ENCODE results near the gene ADSL. TPM values are rescaled to one million over a fixed set of nuclear protein-coding genes. Genes with fewer than 3 reads are reported as not detected.

The ADSL gene
- total RNA-seq, 1 donor from 2014 or later = 135 TPM

- H4K20me1 ChIP-seq (ENCODE audit: low read depth) = no peaks in the 10 kb centered on the region
- H3K27me3 Mint-ChIP-seq (ENCODE audit: insufficient read depth, low read depth) = peaks cover 3% of the 10 kb centered on the region
- H3K36me3 Mint-ChIP-seq = peaks cover 17% of the 10 kb centered on the region
- no peak overlapping the region for H3K4me3 Mint-ChIP-seq
- H3K4me1 Mint-ChIP-seq = no peaks in the 10 kb centered on the region
- no peak overlapping the region for H3K9ac ChIP-seq
- no peaks in the 10 kb centered on the region for H3K4me1 ChIP-seq
- H3K79me2 ChIP-seq (ENCODE audit: low read depth) = no peaks in the 10 kb centered on the region
- no peak for TF ChIP-seq CTCF (IDR thresholded peaks at IDR 0.05)
- TF ChIP-seq EZH2 (IDR thresholded peaks at IDR 0.05) = no peak
- TF ChIP-seq EZH2phosphoT487 (IDR thresholded peaks at IDR 0.05) = no peak
- H3K4me2 ChIP-seq = no peak overlapping the region
- no peaks in the 10 kb centered on the region for H3K9me3 Mint-ChIP-seq
- H3K9me3 ChIP-seq (ENCODE audit: low read depth) = no peaks in the 10 kb centered on the region
- H3F3A ChIP-seq (ENCODE audit: low read depth) = peaks cover 5% of the 10 kb centered on the region
- no peak for DNase-seq (ENCODE audit: low spot score)
- no peak overlapping the region for H3K27ac ChIP-seq
- no peaks in the 10 kb centered on the region for H3K27me3 ChIP-seq
- H3K4me3 ChIP-seq = no peak overlapping the region
- H3K36me3 ChIP-seq = no peaks in the 10 kb centered on the region
- H3K27ac Mint-ChIP-seq = no peak overlapping the region
- no peak overlapping the region for H2AFZ ChIP-seq (replicated peaks)
These were observed 67.6 kb downstream of the ADSL start for GRCh38 chr22:40413873-40414272.

GRCh38 chr22:40414311-40414710 lies 68.0 kb downstream of the ADSL start:
- TF ChIP-seq EZH2phosphoT487 (IDR thresholded peaks at IDR 0.05) = no peak
- no peak for TF ChIP-seq EZH2 (IDR thresholded peaks at IDR 0.05)
- no peak for TF ChIP-seq CTCF (IDR thresholded peaks at IDR 0.05)
- H4K20me1 ChIP-seq (ENCODE audit: low read depth) = no peaks in the 10 kb centered on the region
- no peak overlapping the region for H3K27ac ChIP-seq
- no peaks in the 10 kb centered on the region for H3K79me2 ChIP-seq (ENCODE audit: low read depth)
- H3K27me3 ChIP-seq = no peaks in the 10 kb centered on the region
- peaks cover 5% of the 10 kb centered on the region for H3F3A ChIP-seq (ENCODE audit: low read depth)
- no peak overlapping the region for H3K4me3 ChIP-seq
- Mint-ChIP-seq H3K27ac (no peak overlapping the region), H3K4me3 (no peak overlapping the region), H3K9me3 (no peaks in the 10 kb centered on the region), H3K4me1 (no peaks in the 10 kb centered on the region), H3K27me3 (ENCODE audit: insufficient read depth, low read depth) (peaks cover 3% of the 10 kb centered on the region), H3K36me3 (peaks cover 17% of the 10 kb centered on the region)
- H3K36me3 ChIP-seq = no peaks in the 10 kb centered on the region
- no peak overlapping the region for H3K9ac ChIP-seq
- H2AFZ ChIP-seq (replicated peaks) = no peak overlapping the region
- no peaks in the 10 kb centered on the region for H3K4me1 ChIP-seq
- H3K9me3 ChIP-seq (ENCODE audit: low read depth) = no peaks in the 10 kb centered on the region
- no peak overlapping the region for H3K4me2 ChIP-seq
- DNase-seq (ENCODE audit: low spot score) = no peak

GRCh38 chr22:40414838-40415505 lies 68.7 kb downstream of the ADSL start:
- H3K4me1 ChIP-seq = no peaks in the 10 kb centered on the region
- no peak overlapping the region for H3K4me3 Mint-ChIP-seq
- H3F3A ChIP-seq (ENCODE audit: low read depth) = peaks cover 5% of the 10 kb centered on the region
- no peaks in the 10 kb centered on the region for H3K79me2 ChIP-seq (ENCODE audit: low read depth)
- no peak overlapping the region for H3K27ac ChIP-seq
- peaks cover 3% of the 10 kb centered on the region for H3K4me1 Mint-ChIP-seq
- H3K36me3 Mint-ChIP-seq = peaks cover 20% of the 10 kb centered on the region
- H3K4me2 ChIP-seq = no peak overlapping the region
- no peak for DNase-seq (ENCODE audit: low spot score)
- H3K9ac ChIP-seq = no peak overlapping the region
- no peaks in the 10 kb centered on the region for H4K20me1 ChIP-seq (ENCODE audit: low read depth)
- H3K27me3 Mint-ChIP-seq (ENCODE audit: insufficient read depth, low read depth) = peaks cover 3% of the 10 kb centered on the region
- no peak overlapping the region for H2AFZ ChIP-seq (replicated peaks)
- H3K27me3 ChIP-seq = no peaks in the 10 kb centered on the region
- H3K9me3 Mint-ChIP-seq = no peaks in the 10 kb centered on the region
- no peaks in the 10 kb centered on the region for H3K36me3 ChIP-seq
- H3K4me3 ChIP-seq = no peak overlapping the region
- TF ChIP-seq CTCF (IDR thresholded peaks at IDR 0.05) (no peak), EZH2phosphoT487 (IDR thresholded peaks at IDR 0.05) (no peak), EZH2 (IDR thresholded peaks at IDR 0.05) (no peak)
- no peak overlapping the region for H3K27ac Mint-ChIP-seq
- no peaks in the 10 kb centered on the region for H3K9me3 ChIP-seq (ENCODE audit: low read depth)
